Measurements from ENCODE around the gene RAB13. TPM values are rescaled to one million over a fixed set of nuclear protein-coding genes. Genes with fewer than 3 reads are reported as not detected.

RAB13 gene
- total and polyA plus RNA-seq, 2 donors (not counting 3 experiments of a cell fraction or from before 2014, with no cell fraction given), result 76.0 to 124 TPM

DNA sequence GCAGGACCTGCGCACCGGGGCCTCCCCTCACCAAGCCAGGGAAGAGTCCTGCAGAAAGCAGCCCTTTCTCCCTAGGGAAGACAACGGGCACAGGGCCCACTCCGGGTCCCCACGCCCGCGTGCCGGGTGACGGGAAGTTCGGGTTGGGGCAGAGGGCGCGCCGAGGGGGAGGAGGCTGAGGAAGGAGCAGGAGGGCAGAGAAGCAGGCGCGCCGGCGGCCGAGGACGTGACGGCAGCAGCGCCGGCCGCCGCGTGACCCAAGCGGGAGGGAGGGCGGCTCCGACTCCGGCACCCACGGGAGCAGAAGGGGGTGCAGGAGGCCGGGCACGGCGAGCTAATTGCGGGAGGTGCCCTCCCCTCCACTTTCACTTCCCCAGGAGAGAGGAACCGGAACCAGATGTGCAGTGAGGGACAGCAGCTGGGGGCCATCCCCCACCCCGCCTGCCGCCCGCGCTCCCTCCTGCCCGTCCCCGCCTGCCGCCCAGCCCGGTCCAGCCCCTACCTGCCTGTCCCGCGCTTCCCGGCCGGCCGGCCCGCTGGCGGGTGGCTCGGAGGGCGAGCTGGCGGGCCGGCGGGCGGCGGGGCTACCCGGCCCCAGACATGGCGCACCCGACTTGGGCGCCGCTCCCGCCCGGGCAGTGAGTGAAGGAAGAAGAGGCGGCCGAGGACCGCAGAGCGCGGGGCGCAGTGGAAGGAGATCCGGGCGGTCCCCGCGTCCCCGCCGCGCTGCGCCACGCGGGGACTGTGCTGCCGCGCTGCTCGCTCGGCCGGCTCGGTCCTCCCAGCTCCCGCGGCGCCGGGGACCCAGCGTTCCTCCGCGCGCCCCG is 40.1 kb downstream of the RAB13 start:
- Histone ChIP-seq H3K9me1 (replicated peaks; ENCODE audit: control insufficient read depth, extremely low read depth, insufficient read depth, low read length) (no peaks in the 10 kb centered on the region), H3K27ac (ENCODE audit: insufficient read depth, low read depth, low read length) (peak overlapping the region; percentile 63), H3K4me1 (ENCODE audit: control insufficient read depth, extremely low read depth, insufficient read depth, low read length) (peaks cover 9% of the 10 kb centered on the region), H2AFZ (ENCODE audit: low read depth, low read length) (peak overlapping the region; percentile 5), H3K4me2 (ENCODE audit: insufficient read depth, low read length) (peak overlapping the region; percentile 73), H3K79me2 (ENCODE audit: control insufficient read depth, insufficient read depth, low read length) (peaks cover 16% of the 10 kb centered on the region), H3K27me3 (ENCODE audit: control insufficient read depth in 2 of 2, insufficient read depth in 2 of 2, low read length in 2 of 2) (no peaks in the 10 kb centered on the region), H4K20me1 (replicated peaks; ENCODE audit: control insufficient read depth, extremely low read depth, insufficient read depth, low read length) (no peaks in the 10 kb centered on the region), H3K9ac (replicated peaks; ENCODE audit: extremely low read depth, insufficient read depth, low read length) (peak overlapping the region; percentile 84), H3K4me3 (replicated peaks in 1 of 3; ENCODE audit: insufficient read depth in 1 of 3, low read depth in 1 of 3, low read length in 3 of 3) (peak overlapping the region; percentile 42 to 88 (median 73)), H3K36me3 (ENCODE audit: control insufficient read depth in 2 of 2, extremely low read depth in 1 of 2, insufficient read depth in 2 of 2, low read length in 2 of 2) (peaks cover 2 to 34% of the 10 kb centered on the region in 2 experiments), H3K9me3 (replicated peaks; ENCODE audit: control insufficient read depth, insufficient read depth, low read length) (no peaks in the 10 kb centered on the region)
- ChIA-PET POLR2A (interaction anchor here (0.7 to 1.3 kb wide), 5 partner anchors 13 to 44 kb away, joined by 3 to 5 read pairs (median 4); partner anchors contain the start of genes GATAD2B and SLC39A1), CTCF (interaction anchor here (0.7 to 5.3 kb wide), 23 partner anchors 8 to 162 kb away, joined by 3 to 65 read pairs (median 8); partner anchors contain the start of genes CREB3L4, CRTC2, GATAD2B and JTB)
- FAIRE-seq (peak; percentile 82), DNase-seq (ENCODE audit: low read depth, low spot score) (peak; percentile 77)
- dilution Hi-C loops (cut with MboI; ENCODE audit: extremely low pct_ligation_motif_present, low sequenced_read_pairs) (no loop called here), intact Hi-C loops (cut with micrococcal nuclease) (loop anchor here (1.0 to 2.0 kb wide), 9 partner anchors 12 to 269 kb away; partner anchors contain the start of genes CRTC2, RAB13 and SLC39A1)
- TF ChIP-seq, protein P1, sequence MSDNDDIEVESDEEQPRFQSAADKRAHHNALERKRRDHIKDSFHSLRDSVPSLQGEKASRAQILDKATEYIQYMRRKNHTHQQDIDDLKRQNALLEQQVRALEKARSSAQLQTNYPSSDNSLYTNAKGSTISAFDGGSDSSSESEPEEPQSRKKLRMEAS (IDR thresholded peaks at IDR 0.05; ENCODE audit: insufficient read depth, insufficient read length), result peak; percentile 26
- TF ChIP-seq MYC (IDR thresholded peaks at IDR 0.05; ENCODE audit: low read depth, low read length), result peak; percentile 6
- peak; percentile 57 for TF ChIP-seq POLR2AphosphoS5 (IDR thresholded peaks at IDR 0.05; ENCODE audit: insufficient read depth, low read depth, low read length)
- TF ChIP-seq POLR2A (IDR thresholded peaks at IDR 0.05; ENCODE audit: low read depth, low read length), result peak; percentile 69
- TF ChIP-seq FOS (IDR thresholded peaks at IDR 0.05; ENCODE audit: borderline replicate concordance, insufficient read depth, low read length), result no peak
- TF ChIP-seq GATA2 (IDR thresholded peaks at IDR 0.05; ENCODE audit: insufficient read depth, insufficient read length, low read depth, low read length), result no peak
- BruUV-seq (replicated peaks), result TSS peak; percentile 56
